Measurements from ENCODE around the gene CNTN4. TPM values are rescaled to one million over a fixed set of nuclear protein-coding genes. Genes with fewer than 3 reads are reported as not detected.

Gene CNTN4
- total RNA-seq, 1 experiment from 2014 or later, result 0.12 TPM

DNA sequence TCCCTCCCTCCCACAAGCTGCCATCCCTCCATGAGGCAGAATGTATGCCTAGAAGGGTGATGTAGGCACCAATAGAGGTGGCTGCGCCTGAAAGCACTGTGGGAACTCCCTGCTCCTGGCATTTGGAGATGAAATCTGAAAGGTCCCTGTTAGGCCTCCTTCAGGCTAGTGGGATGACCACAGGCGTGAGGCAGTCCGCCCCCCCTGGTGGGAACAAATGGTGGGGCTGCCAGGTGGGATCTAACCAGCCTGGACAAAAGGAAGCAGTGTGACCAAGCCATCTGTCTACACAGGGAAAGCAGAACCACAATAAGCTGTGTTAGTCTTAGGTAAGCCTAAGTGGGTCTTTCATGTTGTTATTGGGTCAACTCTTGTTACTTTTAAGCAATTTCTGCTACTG lies 986.2 kb downstream of the CNTN4 start:
- H3K27ac Mint-ChIP-seq (ENCODE audit: low read depth, unreplicated experiment), result no peak overlapping the region
- TF ChIP-seq, protein P1, sequence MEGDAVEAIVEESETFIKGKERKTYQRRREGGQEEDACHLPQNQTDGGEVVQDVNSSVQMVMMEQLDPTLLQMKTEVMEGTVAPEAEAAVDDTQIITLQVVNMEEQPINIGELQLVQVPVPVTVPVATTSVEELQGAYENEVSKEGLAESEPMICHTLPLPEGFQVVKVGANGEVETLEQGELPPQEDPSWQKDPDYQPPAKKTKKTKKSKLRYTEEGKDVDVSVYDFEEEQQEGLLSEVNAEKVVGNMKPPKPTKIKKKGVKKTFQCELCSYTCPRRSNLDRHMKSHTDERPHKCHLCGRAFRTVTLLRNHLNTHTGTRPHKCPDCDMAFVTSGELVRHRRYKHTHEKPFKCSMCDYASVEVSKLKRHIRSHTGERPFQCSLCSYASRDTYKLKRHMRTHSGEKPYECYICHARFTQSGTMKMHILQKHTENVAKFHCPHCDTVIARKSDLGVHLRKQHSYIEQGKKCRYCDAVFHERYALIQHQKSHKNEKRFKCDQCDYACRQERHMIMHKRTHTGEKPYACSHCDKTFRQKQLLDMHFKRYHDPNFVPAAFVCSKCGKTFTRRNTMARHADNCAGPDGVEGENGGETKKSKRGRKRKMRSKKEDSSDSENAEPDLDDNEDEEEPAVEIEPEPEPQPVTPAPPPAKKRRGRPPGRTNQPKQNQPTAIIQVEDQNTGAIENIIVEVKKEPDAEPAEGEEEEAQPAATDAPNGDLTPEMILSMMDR (IDR thresholded peaks at IDR 0.05; ENCODE audit: unreplicated experiment), result no peak
- H3K4me3 Mint-ChIP-seq (ENCODE audit: unreplicated experiment), result no peak overlapping the region

DNA sequence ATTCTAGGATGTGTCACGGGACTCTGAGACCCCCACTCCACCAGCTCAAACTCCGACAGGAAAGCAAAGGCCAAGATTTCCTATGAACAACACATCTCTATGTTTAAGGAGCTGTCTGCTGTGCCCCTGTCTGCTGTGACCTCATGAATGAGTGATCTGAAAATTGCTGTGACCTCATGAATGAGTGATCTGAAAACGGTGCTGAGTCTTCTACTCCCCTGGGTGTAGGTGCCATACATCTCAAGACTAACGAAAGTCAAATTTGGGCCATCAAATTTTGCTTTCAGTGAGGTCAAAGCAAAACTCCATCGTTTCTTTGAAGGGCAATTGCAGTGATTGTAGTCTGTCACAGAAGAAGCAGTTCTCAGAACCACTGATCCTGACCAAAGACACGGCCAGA lies 987.1 kb downstream of the CNTN4 start:
- no TSS peak for BruUV-seq (replicated peaks)
- TF ChIP-seq, protein P1 (IDR thresholded peaks at IDR 0.05; ENCODE audit: unreplicated experiment), result no peak
- intact Hi-C loops (cut with micrococcal nuclease), result no loop called here
- ChIA-PET POLR2A (no interaction called here), CTCF (no interaction called here)
- DNase-seq (ENCODE audit: unreplicated experiment), result no peak
- Mint-ChIP-seq H3K27ac (ENCODE audit: low read depth, unreplicated experiment) (no peak overlapping the region), H3K36me3 (ENCODE audit: insufficient read depth, unreplicated experiment) (no peaks in the 10 kb centered on the region), H3K27me3 (ENCODE audit: insufficient read depth, unreplicated experiment) (no peaks in the 10 kb centered on the region), H3K4me3 (ENCODE audit: unreplicated experiment) (no peak overlapping the region), H3K4me1 (ENCODE audit: insufficient read depth, unreplicated experiment) (no peaks in the 10 kb centered on the region), H3K9me3 (ENCODE audit: unreplicated experiment) (no peaks in the 10 kb centered on the region)

More for the DNA sequence above, 986.2 kb downstream of the CNTN4 start:
- ChIA-PET CTCF (interaction anchor here (0.8 kb wide), 1 partner anchor 13 kb away, joined by 3 read pairs; no protein-coding TSS in a partner anchor), POLR2A (no interaction called here)
- Mint-ChIP-seq H3K4me1 (ENCODE audit: insufficient read depth, unreplicated experiment) (no peaks in the 10 kb centered on the region), H3K36me3 (ENCODE audit: insufficient read depth, unreplicated experiment) (no peaks in the 10 kb centered on the region), H3K27me3 (ENCODE audit: insufficient read depth, unreplicated experiment) (no peaks in the 10 kb centered on the region), H3K9me3 (ENCODE audit: unreplicated experiment) (no peaks in the 10 kb centered on the region)
- intact Hi-C loops (cut with micrococcal nuclease), result no loop called here
- DNase-seq (ENCODE audit: unreplicated experiment), result no peak
- BruUV-seq (replicated peaks), result no TSS peak

DNA sequence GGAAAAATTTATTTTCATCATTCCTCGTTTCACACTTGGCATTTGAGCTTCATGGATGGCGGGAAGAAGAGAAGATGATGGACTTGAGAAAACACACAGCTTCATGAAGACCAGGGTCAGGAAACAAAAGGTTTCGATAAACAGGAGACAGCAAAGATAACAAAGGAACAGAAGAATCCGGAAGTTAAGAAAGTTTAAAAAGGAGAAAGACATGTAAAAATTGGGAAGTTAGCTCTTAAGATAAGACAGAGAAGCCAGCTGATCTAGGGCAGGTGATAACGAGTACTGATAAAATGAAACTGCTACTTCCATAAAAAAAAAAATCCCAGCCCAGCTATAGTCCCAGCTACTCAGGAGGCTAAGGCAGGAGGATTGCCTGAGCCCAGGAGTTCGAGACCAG lies 987.6 kb downstream of the CNTN4 start:
- no peaks in the 10 kb centered on the region for H3K27me3 Mint-ChIP-seq (ENCODE audit: insufficient read depth, unreplicated experiment)
- intact Hi-C loops (cut with micrococcal nuclease), result no loop called here
- H3K27ac Mint-ChIP-seq (ENCODE audit: low read depth, unreplicated experiment), result no peak overlapping the region
- no peaks in the 10 kb centered on the region for H3K9me3 Mint-ChIP-seq (ENCODE audit: unreplicated experiment)
- TF ChIP-seq, protein P1 (IDR thresholded peaks at IDR 0.05; ENCODE audit: unreplicated experiment), result no peak
- POLR2A ChIA-PET, result no interaction called here
- BruUV-seq (replicated peaks), result no TSS peak
- CTCF ChIA-PET, result no interaction called here
- no peaks in the 10 kb centered on the region for H3K4me1 Mint-ChIP-seq (ENCODE audit: insufficient read depth, unreplicated experiment)
- no peak overlapping the region for H3K4me3 Mint-ChIP-seq (ENCODE audit: unreplicated experiment)
- H3K36me3 Mint-ChIP-seq (ENCODE audit: insufficient read depth, unreplicated experiment), result no peaks in the 10 kb centered on the region
- no peak for DNase-seq (ENCODE audit: unreplicated experiment)

DNA sequence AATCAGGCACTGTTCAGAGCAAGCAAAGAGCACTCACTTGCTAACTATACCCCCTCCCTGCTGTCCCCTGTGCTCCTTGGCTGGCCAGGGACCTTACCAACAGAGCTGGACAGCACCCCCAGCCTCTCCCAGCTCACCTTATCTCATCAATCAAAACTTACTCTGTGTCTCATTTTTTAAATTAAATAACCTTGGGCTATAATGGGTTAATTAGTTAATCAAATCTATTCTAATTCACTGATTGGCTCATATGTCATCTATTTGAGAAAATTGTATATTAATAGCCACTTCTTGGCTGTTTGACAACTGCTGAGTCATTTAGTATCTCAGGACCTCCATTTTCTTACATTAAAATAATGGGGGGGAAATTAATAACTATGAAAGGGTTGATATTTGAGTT lies 988.6 kb downstream of the CNTN4 start:
- intact Hi-C loops (cut with micrococcal nuclease), result no loop called here
- H3K4me3 Mint-ChIP-seq (ENCODE audit: unreplicated experiment), result no peak overlapping the region

More for the DNA sequence above, 988.6 kb downstream of the CNTN4 start:
- H3K27me3 Mint-ChIP-seq (ENCODE audit: insufficient read depth, unreplicated experiment), result peaks cover 2% of the 10 kb centered on the region
- H3K36me3 Mint-ChIP-seq (ENCODE audit: insufficient read depth, unreplicated experiment), result peaks cover 4% of the 10 kb centered on the region
- CTCF ChIA-PET, result interaction anchor here (0.8 kb wide), 1 partner anchor 16 kb away, joined by 3 read pairs; no protein-coding TSS in a partner anchor
- TF ChIP-seq, protein P1 (IDR thresholded peaks at IDR 0.05; ENCODE audit: unreplicated experiment), result no peak
- POLR2A ChIA-PET, result no interaction called here
- H3K9me3 Mint-ChIP-seq (ENCODE audit: unreplicated experiment), result no peaks in the 10 kb centered on the region
- no TSS peak for BruUV-seq (replicated peaks)
- H3K27ac Mint-ChIP-seq (ENCODE audit: low read depth, unreplicated experiment), result no peak overlapping the region
- no peak for DNase-seq (ENCODE audit: unreplicated experiment)
- H3K4me1 Mint-ChIP-seq (ENCODE audit: insufficient read depth, unreplicated experiment), result no peaks in the 10 kb centered on the region
